ENCODE data around the gene BPNT1.
"Not testable (repeated sequence)": the region's sequence is repeated elsewhere in the genome, so short reads cannot be mapped to it uniquely, and the experiment has no call there.

Gene BPNT1

DNA sequence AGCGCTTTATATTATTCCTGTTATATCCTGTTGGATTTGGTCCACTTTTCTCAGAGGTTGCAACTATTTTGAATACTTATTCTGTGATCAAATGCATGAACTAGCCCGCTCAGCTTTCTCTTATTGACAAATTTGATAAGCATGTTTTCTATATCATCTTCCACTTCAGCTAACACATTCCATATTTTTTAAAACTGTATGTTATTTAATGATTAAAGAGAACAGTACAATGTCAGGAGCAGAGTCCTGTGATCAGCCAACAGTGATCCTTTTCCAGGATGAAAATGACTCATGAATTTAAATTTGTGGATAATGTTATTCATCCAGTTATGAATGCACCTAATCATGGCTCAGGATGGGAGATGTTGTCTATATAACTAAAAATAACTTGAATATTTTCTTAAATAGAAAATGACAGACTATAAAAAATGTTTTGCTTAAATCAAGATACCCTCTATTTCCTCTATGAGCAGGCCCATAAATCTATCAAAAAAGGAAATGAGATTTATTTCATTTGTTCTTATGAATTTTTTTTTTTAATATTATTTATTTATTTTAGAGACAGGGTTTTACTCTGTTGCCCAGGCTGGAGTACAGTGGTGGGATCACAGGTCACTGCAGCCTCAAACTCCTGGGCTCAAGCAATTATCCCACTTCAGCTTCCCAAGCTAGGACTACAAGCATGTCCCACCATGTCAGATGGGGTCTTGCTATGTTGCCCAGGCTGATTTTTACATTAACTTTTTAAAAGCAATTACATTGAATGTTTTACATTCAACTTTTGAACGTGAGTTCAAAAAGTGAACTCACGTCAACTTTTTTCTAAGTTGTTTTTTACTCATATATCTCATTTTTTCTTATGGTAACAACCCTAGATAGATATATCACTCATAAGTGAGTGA lies 12.5 kb downstream of the BPNT1 start:
- DNase-seq = no peak

- DNase-seq = no peak
Observed at GRCh38 chr1:220067269-220068204, 22.1 kb downstream of the BPNT1 start.

- DNase-seq = no peak
Observed at GRCh38 chr1:220062629-220063028, 27.0 kb downstream of the BPNT1 start.

GRCh38 chr1:220060876-220061275 lies 28.7 kb downstream of the BPNT1 start:
- DNase-seq = no peak

GRCh38 chr1:220056374-220056773 lies 33.2 kb downstream of the BPNT1 start:
- no peak for DNase-seq

DNA sequence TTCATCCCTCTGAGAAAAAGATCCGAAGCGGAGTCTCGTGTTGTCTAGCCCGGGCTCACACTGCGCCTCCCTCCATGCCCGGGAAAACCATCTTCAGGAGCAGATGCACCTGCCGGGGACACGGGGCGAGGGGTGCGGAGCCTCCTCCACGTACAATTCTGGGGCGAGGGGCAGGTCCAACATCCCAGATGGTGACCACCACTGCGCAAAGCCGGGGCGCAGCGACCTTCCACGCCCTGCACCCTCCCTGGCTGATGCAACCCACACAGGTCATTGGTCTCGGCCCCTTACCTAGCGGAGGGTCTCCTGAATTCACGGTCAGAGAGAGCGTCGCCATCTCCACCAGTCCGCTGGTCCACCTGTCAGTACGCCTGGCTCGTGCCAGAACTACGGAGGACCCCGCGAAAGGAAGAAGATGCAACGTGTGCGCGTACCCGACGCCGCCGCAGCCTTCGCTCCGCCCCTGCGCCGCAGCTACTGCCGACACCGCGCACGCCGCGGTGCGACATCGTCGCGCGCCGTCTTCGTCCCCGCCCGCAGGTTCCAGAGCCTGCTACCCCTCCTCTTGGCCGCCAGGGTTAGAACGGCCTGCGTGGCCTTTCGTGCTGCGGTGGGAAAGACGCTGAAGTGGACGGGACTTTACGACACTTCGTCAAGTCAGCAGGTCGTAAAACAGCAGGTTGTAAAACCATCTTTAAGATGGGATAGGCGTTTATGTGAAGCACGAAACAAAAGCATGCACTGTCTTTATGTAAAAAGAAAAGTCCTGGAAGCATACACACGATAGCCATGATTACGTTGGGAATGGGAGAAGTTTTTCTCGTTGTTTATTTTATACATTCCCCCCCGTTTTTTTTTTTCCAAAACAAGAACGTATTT lies 43.3 kb downstream of the BPNT1 start, which contains the start of gene EPRS1:
EPRS1 (minus strand) TSS at position 454 of the 879 bp plus-strand sequence; CDS start at position 337, 117 bp downstream.
- DNase-seq = peak; percentile 95

DNA sequence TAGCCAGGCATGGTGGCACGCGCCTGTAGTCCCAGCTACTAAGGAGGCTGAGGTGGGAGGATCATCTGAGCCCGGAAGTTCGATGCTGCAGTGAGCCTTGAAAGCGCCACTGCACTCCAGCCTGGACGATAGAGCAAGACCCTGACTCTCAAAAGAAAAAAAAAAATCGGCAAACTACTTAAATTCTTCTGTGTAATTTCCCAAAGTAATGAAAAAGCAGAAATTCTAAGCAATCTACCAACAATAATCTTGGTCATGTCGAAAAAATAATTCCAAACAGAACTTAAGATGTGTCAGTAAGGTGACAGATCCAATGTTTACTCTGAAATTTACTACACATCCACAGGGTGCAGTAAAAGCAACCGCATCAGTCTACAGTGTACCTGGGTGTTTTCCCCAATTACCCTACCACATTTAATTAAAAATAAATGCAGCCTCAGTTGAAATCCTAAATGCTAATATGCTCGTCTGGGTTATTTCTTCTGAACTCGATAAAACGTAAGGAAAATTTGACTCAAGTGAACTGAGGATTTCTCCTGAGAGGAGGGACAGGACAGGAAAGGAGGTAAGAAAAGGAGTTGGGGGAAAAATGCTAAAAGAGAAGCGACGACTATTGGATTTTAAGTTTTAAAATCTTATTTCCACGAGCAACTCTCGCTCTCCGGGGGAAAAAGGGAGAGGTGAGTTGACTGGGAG lies 44.1 kb downstream of the BPNT1 start:
- DNase-seq = peak; percentile 13

- no peak for DNase-seq
Observed at GRCh38 chr1:220044678-220045355, 44.8 kb downstream of the BPNT1 start.

DNA sequence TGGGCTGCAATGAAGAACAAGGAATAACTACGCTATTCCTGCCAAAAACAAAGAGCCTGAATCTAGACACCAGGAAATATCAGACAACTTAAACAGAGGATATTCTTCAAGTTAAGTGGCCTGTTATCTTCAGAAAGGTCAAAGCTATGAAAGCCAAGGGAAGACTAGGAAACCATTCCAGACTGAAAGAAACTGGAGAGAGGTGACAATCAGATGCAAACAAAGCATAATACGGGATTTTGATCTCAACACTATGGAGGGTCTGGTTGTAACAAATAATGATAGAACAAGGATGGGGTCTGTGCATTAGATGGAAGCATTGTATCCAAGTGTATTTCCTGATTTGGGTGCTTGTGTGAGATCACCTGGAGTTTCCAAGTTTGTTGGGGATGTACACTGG lies 45.9 kb downstream of the BPNT1 start:
- DNase-seq = no peak

DNA sequence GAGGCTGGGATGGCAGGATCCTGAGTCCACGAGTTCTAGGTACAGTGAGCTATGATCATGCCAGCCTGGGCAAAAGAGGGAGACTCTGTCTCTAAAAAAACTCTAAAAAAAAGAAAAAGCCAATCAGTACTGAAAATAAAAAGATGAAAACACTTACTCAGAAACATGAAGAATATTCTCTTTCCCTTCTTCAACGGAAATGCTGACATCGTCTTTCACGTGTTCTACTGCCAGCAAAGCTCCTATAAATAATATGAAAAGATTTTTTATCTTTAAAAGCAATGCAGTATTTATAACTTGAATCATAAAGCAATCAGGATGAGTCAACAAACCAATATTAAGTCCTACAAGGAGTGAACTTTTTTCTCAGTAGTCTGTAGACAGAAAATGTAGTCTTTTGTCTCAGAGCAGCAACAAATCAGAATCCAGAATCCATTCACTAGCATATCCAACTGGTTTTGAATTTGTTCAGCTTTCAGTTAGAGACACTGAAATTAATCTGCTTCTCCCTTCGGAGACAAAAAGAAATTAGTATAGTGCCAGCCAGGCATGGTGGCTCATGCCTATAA lies 49.5 kb downstream of the BPNT1 start:
- DNase-seq = no peak

- DNase-seq = no peak
Observed at GRCh38 chr1:220038640-220039039, 50.9 kb downstream of the BPNT1 start.

GRCh38 chr1:220037810-220038209 lies 51.8 kb downstream of the BPNT1 start:
- not testable (repeated sequence) for DNase-seq

GRCh38 chr1:220032911-220033310 lies 56.7 kb downstream of the BPNT1 start:
- no peak for DNase-seq

DNA sequence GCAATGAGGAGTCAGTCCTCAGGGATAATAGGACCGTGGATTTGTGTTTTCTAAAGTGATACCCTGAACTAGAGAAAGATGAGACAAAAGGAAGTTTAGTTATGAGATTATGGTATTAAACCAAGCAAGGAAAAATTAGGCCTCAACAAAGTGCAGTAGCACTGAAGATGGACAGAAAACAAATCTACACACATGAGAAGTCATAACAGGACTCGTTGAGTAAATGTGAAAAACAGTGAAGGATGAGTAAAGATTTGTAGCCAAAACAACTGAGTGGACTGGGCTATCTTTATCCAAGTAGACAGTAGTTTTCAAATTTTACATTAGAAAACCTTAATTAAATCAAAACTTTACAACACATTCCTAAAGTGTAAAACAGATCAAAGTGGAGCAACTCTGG lies 58.3 kb downstream of the BPNT1 start:
- no peak for DNase-seq

GRCh38 chr1:220028346-220028895 lies 61.2 kb downstream of the BPNT1 start:
- no peak for DNase-seq

DNA sequence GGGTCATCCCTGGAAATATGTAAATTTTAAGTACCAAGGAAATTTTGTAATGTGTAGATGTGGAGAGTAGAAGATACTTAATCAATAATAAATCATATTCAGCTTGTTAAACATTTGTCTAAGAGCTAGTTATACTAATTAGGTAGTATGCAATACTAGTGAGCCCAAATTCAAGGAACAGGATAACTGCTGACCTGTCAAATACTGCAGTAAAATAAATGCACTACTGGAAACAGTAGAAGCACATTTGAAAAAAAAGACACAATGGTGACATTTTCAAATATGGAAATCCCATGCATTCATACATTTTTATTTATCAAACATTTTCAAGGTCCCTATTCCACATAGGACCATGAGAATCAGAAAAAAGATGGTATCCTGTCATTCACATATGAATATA lies 70.5 kb downstream of the BPNT1 start:
- DNase-seq = no peak

DNA sequence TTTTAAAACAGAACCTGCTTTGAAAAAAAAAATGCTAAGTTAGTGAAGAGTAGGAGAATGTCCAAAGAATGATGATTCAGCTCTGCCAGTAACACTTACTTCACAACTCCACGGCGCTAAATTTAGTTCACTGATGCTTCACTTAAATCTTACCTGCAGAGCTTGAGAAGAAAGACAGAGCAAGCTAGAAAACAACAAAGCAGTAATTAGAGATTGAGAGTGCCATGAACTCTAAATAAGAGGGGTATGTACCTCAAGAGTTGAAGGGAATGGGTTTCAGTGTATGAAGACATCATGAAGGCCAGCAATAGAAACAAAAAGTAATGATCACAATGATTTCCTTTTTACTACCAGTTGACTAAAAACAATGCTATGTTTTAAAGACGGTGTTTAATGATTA lies 76.1 kb downstream of the BPNT1 start:
- DNase-seq = no peak

DNA sequence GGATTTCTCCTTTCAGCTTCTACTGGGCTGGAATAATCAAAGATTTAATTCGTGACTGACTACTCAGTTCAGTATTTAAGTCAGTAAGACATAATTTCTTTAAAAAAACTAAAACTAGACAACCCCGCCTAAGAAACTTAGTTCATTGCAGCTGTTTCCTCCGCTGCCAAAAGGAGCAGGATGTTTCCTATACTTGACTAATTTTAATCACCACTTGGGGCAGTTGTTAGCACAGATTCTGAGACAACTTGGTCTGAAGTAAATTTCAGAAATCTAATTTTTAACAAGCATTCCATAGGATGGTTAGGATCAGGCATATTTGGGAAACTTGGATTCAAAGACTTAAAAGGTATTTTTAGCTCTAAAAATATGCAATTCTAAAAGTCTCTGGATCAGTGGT lies 77.3 kb downstream of the BPNT1 start:
- no peak for DNase-seq

GRCh38 chr1:220011620-220012019 lies 78.0 kb downstream of the BPNT1 start:
- DNase-seq = no peak
